H9 (cell line): ENCODE measurements around the gene HDAC7. TPM values are rescaled to one million over a fixed set of nuclear protein-coding genes. Genes with fewer than 3 reads are reported as not detected.

Experiments
- DNase-seq: peaks from one replicate; pipeline ENCODE4 v3.0.0-alpha.2; 2017
- H2AFZ ChIP-seq: one replicate; pipeline ENCODE4 v1.6.1; 2013; ENCODE audit warnings: mild to moderate bottlenecking, low read length, control low read depth, moderate library complexity
- H2AK5ac ChIP-seq: 2 replicates; pipeline ENCODE4 v1.6.1; 2013; ENCODE audit warnings: low read length, control low read depth, mixed read lengths; ENCODE audit not compliant: insufficient read length
- H2BK120ac ChIP-seq: one replicate; pipeline ENCODE4 v1.6.1; 2013; ENCODE audit warnings: low read depth, mild to moderate bottlenecking, low read length, control low read depth, inconsistent platforms; ENCODE audit not compliant: poor library complexity, severe bottlenecking
- H2BK12ac ChIP-seq: 2 replicates; pipeline ENCODE4 v1.6.1; 2013; ENCODE audit warnings: low read length, control low read depth, mixed read lengths, low read depth; ENCODE audit not compliant: insufficient read length
- H2BK15ac ChIP-seq: 2 replicates; pipeline ENCODE4 v1.6.1; 2013; ENCODE audit warnings: low read depth, low read length, control low read depth
- H2BK20ac ChIP-seq: one replicate; pipeline ENCODE4 v1.6.1; 2013; ENCODE audit warnings: low read depth, mild to moderate bottlenecking, low read length, control low read depth, inconsistent platforms; ENCODE audit not compliant: poor library complexity, severe bottlenecking
- H2BK5ac ChIP-seq: 2 replicates; pipeline ENCODE4 v1.6.1; 2013; ENCODE audit warnings: low read length, control low read depth, mixed read lengths; ENCODE audit not compliant: insufficient read length
- H3K14ac ChIP-seq: 2 replicates; pipeline ENCODE4 v1.6.1; 2013; ENCODE audit warnings: low read length, control low read depth; ENCODE audit not compliant: insufficient read depth
- H3K18ac ChIP-seq: 2 replicates; pipeline ENCODE4 v1.6.1; 2013; ENCODE audit warnings: low read depth, mild to moderate bottlenecking, mixed read lengths, low read length, control low read depth; ENCODE audit not compliant: insufficient read length
- H3K23ac ChIP-seq: 2 replicates; pipeline ENCODE4 v1.6.1; 2013; ENCODE audit warnings: low read length, control low read depth, mixed read lengths, low read depth; ENCODE audit not compliant: insufficient read length
- H3K23me2 ChIP-seq: 2 replicates; pipeline ENCODE4 v1.6.1; 2013; ENCODE audit warnings: low read depth, mild to moderate bottlenecking, mixed read lengths, low read length, control low read depth; ENCODE audit not compliant: insufficient read length, poor library complexity, severe bottlenecking
- H3K27ac ChIP-seq: 2 replicates; pipeline ENCODE4 v1.5.1; 2013; ENCODE audit warnings: low read length, control low read depth, mixed read lengths, low read depth; ENCODE audit not compliant: insufficient read length
- H3K27me3 ChIP-seq: 2 replicates; pipeline ENCODE4 v1.6.1; 2013; ENCODE audit warnings: low read length, control low read depth, inconsistent platforms; ENCODE audit not compliant: insufficient read depth
- H3K4ac ChIP-seq: 2 replicates; pipeline ENCODE4 v1.6.1; 2013; ENCODE audit warnings: low read depth, mild to moderate bottlenecking, control low read depth, inconsistent platforms, low read length, moderate library complexity
- H3K4me1 ChIP-seq: 2 replicates; pipeline ENCODE4 v1.6.1; 2013; ENCODE audit warnings: low read length, control low read depth, inconsistent platforms; ENCODE audit not compliant: insufficient read depth
- H3K4me2 ChIP-seq: 2 replicates; pipeline ENCODE4 v1.6.1; 2013; ENCODE audit warnings: low read length, control low read depth, mixed read lengths; ENCODE audit not compliant: insufficient read length, insufficient read depth
- H3K56ac ChIP-seq: 2 replicates; pipeline ENCODE4 v1.6.1; 2013; ENCODE audit warnings: low read depth, mild to moderate bottlenecking, mixed read lengths, low read length, control low read depth; ENCODE audit not compliant: insufficient read length
- H3K79me1 ChIP-seq: 2 replicates; pipeline ENCODE4 v1.6.1; 2013; ENCODE audit warnings: low read depth, mild to moderate bottlenecking, moderate library complexity, low read length, control low read depth, inconsistent platforms; ENCODE audit not compliant: insufficient read depth, poor library complexity, severe bottlenecking
- H3K79me2 ChIP-seq: 2 replicates; pipeline ENCODE4 v1.6.1; 2013; ENCODE audit warnings: low read length, control low read depth, inconsistent platforms; ENCODE audit not compliant: insufficient read depth
- H3K9ac ChIP-seq: 2 replicates; pipeline ENCODE4 v1.6.1; 2013; ENCODE audit warnings: low read length, control low read depth, mixed read lengths; ENCODE audit not compliant: insufficient read length; ENCODE audit errors: extremely low read depth
- H3K9me3 ChIP-seq: one replicate; pipeline ENCODE4 v1.6.1; 2013; ENCODE audit warnings: low read depth, low read length, inconsistent platforms; ENCODE audit not compliant: control insufficient read depth
- H3T11ph ChIP-seq: one replicate; pipeline ENCODE4 v1.6.1; 2013; ENCODE audit warnings: mild to moderate bottlenecking, low read length, control low read depth, inconsistent platforms
- H4K20me1 ChIP-seq: one replicate; pipeline ENCODE4 v1.6.1; 2013; ENCODE audit not compliant: control insufficient read depth, insufficient read length, insufficient read depth
- H4K5ac ChIP-seq: 2 replicates; pipeline ENCODE4 v1.6.1; 2013; ENCODE audit warnings: low read depth, mild to moderate bottlenecking, mixed read lengths, low read length, control low read depth; ENCODE audit not compliant: insufficient read length
- H4K8ac ChIP-seq: replicated peaks from 2 replicates; pipeline ENCODE4 v1.6.1; 2013; ENCODE audit warnings: low read length, control low read depth, mixed read lengths, low read depth; ENCODE audit not compliant: insufficient read length
- H4K91ac ChIP-seq: 2 replicates; pipeline ENCODE4 v1.6.1; 2013; ENCODE audit warnings: low read depth, mild to moderate bottlenecking, moderate library complexity, mixed read lengths, low read length, control low read depth; ENCODE audit not compliant: insufficient read length
- H3K27ac Mint-ChIP-seq, 3 experiments: 2 replicates in 2 of 3; 3 replicates in 1 of 3; pipeline ENCODE4 v1.8.0; 2020 to 2021; ENCODE audit warnings: mixed read lengths in 3 of 3, mild to moderate bottlenecking in 1 of 3, moderate library complexity in 1 of 3
- H3K27me3 Mint-ChIP-seq: 2 replicates; pipeline ENCODE4 v1.8.0; 2021; ENCODE audit warnings: low read depth, mild to moderate bottlenecking, moderate library complexity, mixed read lengths
- H3K36me3 Mint-ChIP-seq, 3 experiments: 2 replicates in 2 of 3; 3 replicates in 1 of 3; pipeline ENCODE4 v1.8.0; 2020 to 2021; ENCODE audit warnings: low read depth in 3 of 3, mixed read lengths in 3 of 3; ENCODE audit not compliant: insufficient read depth in 1 of 3
- H3K4me1 Mint-ChIP-seq, 2 experiments: 2 replicates each; pipeline ENCODE4 v1.8.0; 2020; ENCODE audit warnings: mixed read lengths in 2 of 2
- H3K4me3 Mint-ChIP-seq, 2 experiments: 2 replicates in 1 of 2; 3 replicates in 1 of 2; pipeline ENCODE4 v1.8.0; 2020 to 2021; ENCODE audit warnings: mild to moderate bottlenecking in 2 of 2, mixed read lengths in 2 of 2, moderate library complexity in 1 of 2
- H3K9me3 Mint-ChIP-seq, 2 experiments: 2 replicates in 1 of 2; 3 replicates in 1 of 2; pipeline ENCODE4 v1.8.0; 2020; ENCODE audit warnings: mild to moderate bottlenecking in 2 of 2, mixed read lengths in 2 of 2, moderate library complexity in 1 of 2
- CTCF ChIP-seq: fragments of 200-600 bp; sonication (generic); conservative IDR thresholded peaks from 3 replicates; pipeline ENCODE4 v1.8.0; 2021; ENCODE audit warnings: antibody characterized with exemption, mild to moderate bottlenecking
- WGBS: extraction: QIAGEN DNeasy Blood & Tissue Kit; methylation state at CpG from one replicate; pipeline ENCODE4 v1.1.7; 2013; ENCODE audit warnings: missing lambda C conversion rate, low lambda C conversion rate, mixed read lengths; ENCODE audit not compliant: insufficient read length; ENCODE audit errors: extremely low coverage; 5-methylcytosine and 5-hydroxymethylcytosine counted together
- total RNA-seq: library from RNA; stranded (reverse); gene quantifications from 2 replicates; pipeline ENCODE4 v1.2.1, GENCODE V29; 2021

HDAC7 gene
- total RNA-seq, 1 experiment from 2014 or later: 72.1 TPM

GRCh38 chr12:47744005-47744651 lies 75.6 kb downstream of the HDAC7 start:
- H3K79me1 ChIP-seq: no peaks in the 10 kb centered on the region
- WGBS: no CpG with 5 or more reads among the region's 10 CpGs
- no peak overlapping the region for H3K4me2 ChIP-seq

More at GRCh38 chr12:47744005-47744651, 75.6 kb downstream of the HDAC7 start:
- Histone ChIP-seq H3K9ac (no peak overlapping the region), H2AK5ac (no peak overlapping the region), H2AFZ (no peak overlapping the region), H3K27ac (no peak overlapping the region), H3K9me3 (no peaks in the 10 kb centered on the region), H2BK12ac (no peak overlapping the region), H3K4ac (no peak overlapping the region), H3K18ac (no peak overlapping the region), H3K79me2 (no peaks in the 10 kb centered on the region), H3K23ac (no peak overlapping the region), H2BK5ac (no peak overlapping the region), H3K4me1 (peaks cover 4% of the 10 kb centered on the region; the same call in 1 of the 2 replicates), H2BK120ac (no peak overlapping the region), H4K91ac (no peak overlapping the region), H4K5ac (no peak overlapping the region), H3K56ac (no peak overlapping the region), H4K20me1 (no peaks in the 10 kb centered on the region), H3K14ac (no peak overlapping the region), H2BK20ac (no peak overlapping the region), H3K23me2 (no peaks in the 10 kb centered on the region), H3T11ph (no peak overlapping the region), H4K8ac (no peak overlapping the region), H3K27me3 (no peaks in the 10 kb centered on the region), H2BK15ac (no peak overlapping the region)
- no peak overlapping the region for H3K4me3 Mint-ChIP-seq
- peak overlapping the region in 1 of 3 experiments; percentile 68; a peak in 1 of 7 replicates for H3K27ac Mint-ChIP-seq
- peaks cover 26 to 37% of the 10 kb centered on the region in 2 experiments for H3K4me1 Mint-ChIP-seq
- H3K9me3 Mint-ChIP-seq: no peaks in the 10 kb centered on the region
- TF ChIP-seq CTCF: peak; percentile 91
- H3K27me3 Mint-ChIP-seq: peaks cover 7% of the 10 kb centered on the region
- DNase-seq: peak; percentile 94
- peaks cover 0 to 5% (median 2%) of the 10 kb centered on the region in 3 experiments; a peak in 3 of 7 replicates for H3K36me3 Mint-ChIP-seq
